ENCODE measurements around the gene SNX18.
"Not testable (repeated sequence)": the region's sequence is repeated elsewhere in the genome, so short reads cannot be mapped to it uniquely, and the experiment has no call there.

SNX18 gene

GRCh38 chr5:54517512-54518145, at the start of gene SNX18:
Gene SNX18, plus strand, starts transcription at chr5:54517759. Its CDS starts 194 bp downstream, at chr5:54517953.
- DNase-seq, result peak; percentile 91

- DNase-seq, result no peak
Observed at GRCh38 chr5:54469622-54470021, 47.9 kb upstream of the SNX18 start.

GRCh38 chr5:54470128-54470527, 47.4 kb upstream of the SNX18 start:
- DNase-seq, result no peak

GRCh38 chr5:54470677-54471076, 46.9 kb upstream of the SNX18 start:
- DNase-seq, result no peak

GRCh38 chr5:54471398-54471797, 46.2 kb upstream of the SNX18 start:
- DNase-seq, result no peak

GRCh38 chr5:54476682-54477081, 40.9 kb upstream of the SNX18 start:
- no peak for DNase-seq

GRCh38 chr5:54477941-54478478, 39.5 kb upstream of the SNX18 start:
- DNase-seq, result no peak

GRCh38 chr5:54480296-54480695, 37.3 kb upstream of the SNX18 start:
- no peak for DNase-seq

- DNase-seq, result no peak
Observed at GRCh38 chr5:54484219-54484894, 33.2 kb upstream of the SNX18 start.

GRCh38 chr5:54485659-54486058, 31.9 kb upstream of the SNX18 start:
- not testable (repeated sequence) for DNase-seq

- not testable (repeated sequence) for DNase-seq
Observed at GRCh38 chr5:54489648-54489979, 27.9 kb upstream of the SNX18 start.

- DNase-seq, result no peak
Observed at GRCh38 chr5:54491326-54491725, 26.2 kb upstream of the SNX18 start.

GRCh38 chr5:54492178-54492577, 25.4 kb upstream of the SNX18 start:
- DNase-seq, result no peak

- no peak for DNase-seq
Observed at GRCh38 chr5:54495027-54495426, 22.5 kb upstream of the SNX18 start.

- DNase-seq, result no peak
Observed at GRCh38 chr5:54514291-54514690, 3.3 kb upstream of the SNX18 start.

GRCh38 chr5:54514841-54515432, 2.6 kb upstream of the SNX18 start:
- no peak for DNase-seq

- no peak for DNase-seq
Observed at GRCh38 chr5:54515634-54516033, 1.9 kb upstream of the SNX18 start.

GRCh38 chr5:54516051-54516655, 1.4 kb upstream of the SNX18 start:
- DNase-seq, result peak; percentile 66

- no peak for DNase-seq
Observed at GRCh38 chr5:54517174-54517511, 416 bp upstream of the SNX18 start.

- DNase-seq, result peak; percentile 58
Observed at GRCh38 chr5:54518146-54518817, 723 bp downstream of the SNX18 start.

GRCh38 chr5:54518818-54519508, 1.4 kb downstream of the SNX18 start:
- no peak for DNase-seq

- DNase-seq, result no peak
Observed at GRCh38 chr5:54519509-54519876, 1.9 kb downstream of the SNX18 start.

GRCh38 chr5:54520438-54520846, 2.9 kb downstream of the SNX18 start:
- no peak for DNase-seq

Measured in COR-L47 (cell line).